ENCODE results near the gene CATSPER3. TPM values are rescaled to one million over a fixed set of nuclear protein-coding genes. Genes with fewer than 3 reads are reported as not detected.

CATSPER3 gene
- total RNA-seq, 1 experiment from 2014 or later = 0.37 TPM

- no peak for TF ChIP-seq NR3C1 (CRISPR knock-in tag; conservative IDR thresholded peaks at IDR 0.05; ENCODE audit: low read depth)
Measured at GRCh38 chr5:134945041-134945440, 22.7 kb upstream of the CATSPER3 start (continued).

- Mint-ChIP-seq H3K36me3 (peaks cover 2% of the 10 kb centered on the region; the same call in 1 of the 2 replicates), H3K9me3 (0 out of 2 replicates have a peak, but pooled peaks cover 3% of the 10 kb centered on the region), H3K27ac (no peak overlapping the region), H3K27me3 (ENCODE audit: low read depth) (no peaks in the 10 kb centered on the region), H3K4me1 (no peaks in the 10 kb centered on the region), H3K4me3 (no peak overlapping the region)
- DNase-seq (ENCODE audit: low spot score) = no peak
- CTCF ChIA-PET = interaction anchor here (1.4 kb wide), 1 partner anchor 32 kb away, joined by 4 read pairs; no protein-coding TSS in a partner anchor
- POLR2A ChIA-PET = interaction anchor here (0.7 kb wide), 1 partner anchor 117 kb away, joined by 3 read pairs; no protein-coding TSS in a partner anchor
- ATAC-seq = no peak
- no peak for TF ChIP-seq PREB (CRISPR knock-in tag; IDR thresholded peaks at IDR 0.05; ENCODE audit: borderline replicate concordance)
- no peak for TF ChIP-seq FOXP4 (CRISPR knock-in tag; IDR thresholded peaks at IDR 0.05)
- TF ChIP-seq FOXK1 (CRISPR knock-in tag; IDR thresholded peaks at IDR 0.05) = no peak
- TF ChIP-seq NFE2L1 (CRISPR knock-in tag; IDR thresholded peaks at IDR 0.05) = no peak
- no peak for TF ChIP-seq MLX (CRISPR knock-in tag; IDR thresholded peaks at IDR 0.05)
- TF ChIP-seq GTF2I (CRISPR knock-in tag; conservative IDR thresholded peaks at IDR 0.05) = no peak
- no peak for TF ChIP-seq E2F5 (CRISPR knock-in tag; IDR thresholded peaks at IDR 0.05)
- TF ChIP-seq CDX4 (CRISPR knock-in tag; IDR thresholded peaks at IDR 0.05; ENCODE audit: borderline replicate concordance) = no peak
- TF ChIP-seq ZNF416 (CRISPR knock-in tag; IDR thresholded peaks at IDR 0.05) = no peak
- TF ChIP-seq FOXJ3 (CRISPR knock-in tag; IDR thresholded peaks at IDR 0.05; ENCODE audit: borderline replicate concordance) = no peak
- no peak for TF ChIP-seq ATF2 (CRISPR knock-in tag; IDR thresholded peaks at IDR 0.05; ENCODE audit: borderline replicate concordance, low read depth)
- TF ChIP-seq RELA (CRISPR knock-in tag; IDR thresholded peaks at IDR 0.05; ENCODE audit: borderline replicate concordance) = no peak
- TF ChIP-seq ZNF317 (CRISPR knock-in tag; IDR thresholded peaks at IDR 0.05; ENCODE audit: borderline replicate concordance, low read depth) = no peak
- no peak for TF ChIP-seq CREB1 (CRISPR knock-in tag; IDR thresholded peaks at IDR 0.05)
- no peak for TF ChIP-seq HMGXB4 (CRISPR knock-in tag; IDR thresholded peaks at IDR 0.05)
- no peak for TF ChIP-seq SMAD4 (CRISPR knock-in tag; IDR thresholded peaks at IDR 0.05)
- no peak for TF ChIP-seq GRHL2 (CRISPR knock-in tag; IDR thresholded peaks at IDR 0.05; ENCODE audit: insufficient replicate concordance, severe bottlenecking)
- TF ChIP-seq NR1H2 (CRISPR knock-in tag; IDR thresholded peaks at IDR 0.05) = no peak
Measured at GRCh38 chr5:134948911-134949310, 18.8 kb upstream of the CATSPER3 start.

All from WTC11 (cell line).